HT-29 (cell line): ENCODE data around the gene LDB1. TPM values are rescaled to one million over a fixed set of nuclear protein-coding genes. Genes with fewer than 3 reads are reported as not detected.

Source experiments
- DNase-seq: peaks from one replicate; pipeline ENCODE4 v3.0.0-alpha.2; 2015; ENCODE audit warnings: low spot score
- total RNA-seq: library from RNA; depleted of rRNA; stranded (reverse); fragments of >200 nt; shearing (Covaris generic); gene quantifications from 2 replicates; pipeline ENCODE4 v1.2.3, GENCODE V29; 2014; rRNA removed

Gene LDB1, protein sequence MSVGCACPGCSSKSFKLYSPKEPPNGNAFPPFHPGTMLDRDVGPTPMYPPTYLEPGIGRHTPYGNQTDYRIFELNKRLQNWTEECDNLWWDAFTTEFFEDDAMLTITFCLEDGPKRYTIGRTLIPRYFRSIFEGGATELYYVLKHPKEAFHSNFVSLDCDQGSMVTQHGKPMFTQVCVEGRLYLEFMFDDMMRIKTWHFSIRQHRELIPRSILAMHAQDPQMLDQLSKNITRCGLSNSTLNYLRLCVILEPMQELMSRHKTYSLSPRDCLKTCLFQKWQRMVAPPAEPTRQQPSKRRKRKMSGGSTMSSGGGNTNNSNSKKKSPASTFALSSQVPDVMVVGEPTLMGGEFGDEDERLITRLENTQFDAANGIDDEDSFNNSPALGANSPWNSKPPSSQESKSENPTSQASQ
- 37.4 and 40.3 TPM in 2 replicates for total RNA-seq

DNA sequence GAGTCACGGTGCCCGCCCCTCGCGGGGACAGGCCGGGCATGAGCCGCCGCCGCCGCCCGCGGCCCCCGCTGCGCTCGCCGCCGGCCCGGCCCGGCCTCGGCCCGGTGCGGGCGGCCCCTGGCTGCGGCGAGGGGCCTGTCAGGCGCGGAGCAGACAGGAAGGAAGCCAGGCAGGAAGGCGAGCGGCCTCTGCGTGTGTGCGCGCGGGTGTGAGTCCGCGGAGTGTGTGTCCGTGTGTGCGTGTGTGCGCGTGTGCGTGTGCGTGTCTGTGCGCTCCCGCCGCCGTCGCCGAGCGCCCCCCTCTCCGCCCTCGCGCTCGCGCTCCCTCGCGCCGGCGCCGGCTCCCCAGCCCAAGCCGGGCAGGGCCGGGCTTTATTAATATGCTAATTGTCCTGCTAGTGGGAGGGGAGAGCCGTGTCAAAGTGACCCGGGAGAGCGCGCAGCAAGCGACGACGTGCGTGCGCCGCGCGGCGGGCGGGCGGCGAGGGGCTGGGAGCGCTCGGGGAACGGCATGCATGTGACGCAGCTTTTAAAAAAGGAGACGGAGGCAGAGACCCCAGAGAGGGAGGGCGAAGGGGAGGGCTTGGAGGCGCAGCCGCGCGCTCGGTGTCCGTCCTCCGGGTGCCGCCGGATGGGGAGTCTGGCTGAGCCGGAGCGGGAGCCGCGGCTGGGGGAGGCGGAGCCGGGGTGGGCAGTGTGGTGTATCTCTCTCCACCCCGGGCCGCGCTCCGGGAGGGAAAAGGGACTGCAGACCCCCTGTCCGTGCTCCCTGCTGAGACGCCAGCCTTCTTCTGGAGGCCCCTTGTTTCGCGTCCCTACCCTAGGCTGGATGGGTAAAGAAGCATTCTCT, at the start of gene LDB1:
Gene LDB1 (minus strand): TSS at position 227 of the 849 bp plus-strand sequence. CDS start 258 bp downstream, outside the sequence.
- peak; percentile 73 for DNase-seq

DNA sequence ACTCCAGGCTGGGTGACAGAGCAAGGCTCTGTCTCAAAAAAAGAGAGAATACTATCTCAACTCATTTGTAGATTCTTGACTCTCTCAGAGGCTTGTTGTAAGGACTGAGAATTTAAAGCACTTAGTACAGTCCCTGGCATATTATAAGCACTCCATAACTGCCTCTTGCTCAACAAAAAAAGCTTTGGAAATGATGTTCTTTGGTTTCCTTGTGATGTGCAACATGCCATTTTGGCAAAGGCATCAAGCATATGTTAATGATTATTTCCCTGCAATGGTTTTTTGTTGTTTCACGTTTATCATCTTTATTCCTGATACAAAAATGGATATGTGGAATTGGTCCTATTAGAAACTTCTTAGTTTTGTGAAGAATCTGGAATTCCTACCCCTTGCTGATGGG, 47.7 kb upstream of the LDB1 start:
- DNase-seq = no peak

DNA sequence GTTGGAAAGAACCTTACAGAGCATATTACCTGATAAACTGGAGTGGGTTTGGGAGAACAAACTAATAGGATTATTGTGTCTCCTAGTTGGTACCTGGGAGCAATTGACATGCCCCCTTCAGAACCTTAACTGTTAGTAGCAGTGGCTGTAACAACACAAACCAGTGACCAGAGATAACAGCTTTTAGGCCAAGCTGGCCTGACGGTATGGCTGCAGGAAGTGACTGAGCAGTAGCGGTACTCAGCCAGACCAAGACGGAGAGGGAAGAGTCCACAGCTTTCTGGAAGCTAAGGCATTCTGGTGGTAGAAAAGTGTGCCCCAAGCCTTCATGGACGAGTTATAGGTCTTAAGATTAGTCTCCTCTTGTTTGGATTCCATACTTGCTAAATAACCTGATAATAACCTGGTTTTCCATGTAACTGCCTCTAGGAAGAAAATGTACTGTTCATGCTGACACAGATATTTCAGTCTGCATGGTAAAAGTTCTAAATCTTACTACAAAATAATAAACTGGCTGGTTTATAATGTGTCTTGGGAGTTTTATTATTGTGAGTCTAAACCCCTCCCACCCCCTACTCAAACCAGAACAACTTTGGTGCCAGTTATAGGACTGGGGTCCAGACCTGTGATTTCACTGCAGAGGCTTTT, 43.3 kb upstream of the LDB1 start:
- no peak for DNase-seq

GRCh38 chr10:102159831-102160230, 39.7 kb upstream of the LDB1 start:
- DNase-seq = no peak

- no peak for DNase-seq
Observed at GRCh38 chr10:102159051-102159597, 39.0 kb upstream of the LDB1 start.

DNA sequence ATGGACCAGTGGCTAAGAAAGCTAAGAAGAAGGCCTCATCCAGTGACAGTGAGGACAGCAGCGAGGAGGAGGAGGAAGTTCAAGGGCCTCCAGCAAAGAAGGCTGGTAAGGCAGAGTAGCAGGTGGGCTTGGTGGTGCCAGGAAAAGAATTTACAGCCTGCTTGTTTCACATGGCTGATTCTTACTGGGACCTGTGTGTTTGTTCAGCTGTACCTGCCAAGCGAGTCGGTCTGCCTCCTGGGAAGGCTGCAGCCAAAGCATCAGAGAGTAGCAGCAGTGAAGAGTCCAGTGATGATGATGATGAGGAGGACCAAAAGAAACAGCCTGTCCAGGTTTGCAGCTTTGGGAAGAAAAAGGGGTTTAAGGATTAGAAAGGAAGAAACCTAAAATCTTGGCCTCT, 37.1 kb upstream of the LDB1 start:
- DNase-seq = no peak

DNA sequence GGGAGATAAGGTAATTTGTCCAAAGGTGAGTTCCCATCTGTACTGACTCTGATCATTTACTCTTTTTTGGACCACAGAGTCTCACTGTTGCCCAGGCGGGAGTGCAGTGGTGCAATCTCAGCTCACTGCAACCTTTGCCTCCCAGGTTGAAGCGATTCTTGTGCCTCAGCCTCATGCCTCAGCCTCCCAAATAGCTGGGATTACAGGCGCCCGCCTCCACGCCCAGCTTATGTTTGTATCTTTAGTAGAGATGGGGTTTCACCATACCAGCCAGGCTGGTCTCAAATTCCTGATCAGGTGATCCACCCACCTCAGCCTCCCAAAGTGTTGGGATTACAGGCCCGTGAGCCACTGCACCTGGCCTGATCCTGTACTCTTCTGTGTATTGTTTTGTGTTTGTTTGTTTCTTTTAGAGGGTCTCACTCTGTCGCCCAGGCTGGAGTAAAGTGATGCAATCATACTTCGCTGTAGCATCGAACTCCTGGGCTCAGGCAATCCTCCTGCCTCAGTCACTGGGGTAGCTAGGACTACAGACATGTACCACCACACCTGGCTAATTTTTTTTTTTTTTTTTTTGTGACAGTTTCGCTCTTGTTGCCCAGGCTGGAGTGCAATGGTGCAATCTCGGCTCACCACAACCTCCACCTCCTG, 34.4 kb upstream of the LDB1 start:
- no peak for DNase-seq

- peak; percentile 42 for DNase-seq
Observed at GRCh38 chr10:102153093-102153620, 33.0 kb upstream of the LDB1 start.

DNA sequence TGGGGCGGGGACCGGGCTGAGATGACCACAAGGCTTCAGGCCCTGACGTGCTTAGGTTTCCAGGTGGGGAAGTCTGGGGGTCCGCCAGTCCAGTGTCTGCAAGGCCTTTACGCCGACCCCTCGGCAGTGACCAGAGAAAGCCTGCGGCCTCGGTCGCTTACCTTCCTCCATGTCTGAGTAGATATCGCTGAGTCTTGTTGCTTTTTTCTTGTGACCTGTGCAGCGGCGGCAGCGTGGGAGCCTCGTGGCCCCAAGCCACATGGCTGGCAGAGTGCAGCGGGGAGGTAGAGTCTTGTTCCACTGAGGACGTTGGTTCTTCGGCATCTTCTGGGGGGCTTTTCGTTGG, 32.4 kb upstream of the LDB1 start:
- DNase-seq = no peak

DNA sequence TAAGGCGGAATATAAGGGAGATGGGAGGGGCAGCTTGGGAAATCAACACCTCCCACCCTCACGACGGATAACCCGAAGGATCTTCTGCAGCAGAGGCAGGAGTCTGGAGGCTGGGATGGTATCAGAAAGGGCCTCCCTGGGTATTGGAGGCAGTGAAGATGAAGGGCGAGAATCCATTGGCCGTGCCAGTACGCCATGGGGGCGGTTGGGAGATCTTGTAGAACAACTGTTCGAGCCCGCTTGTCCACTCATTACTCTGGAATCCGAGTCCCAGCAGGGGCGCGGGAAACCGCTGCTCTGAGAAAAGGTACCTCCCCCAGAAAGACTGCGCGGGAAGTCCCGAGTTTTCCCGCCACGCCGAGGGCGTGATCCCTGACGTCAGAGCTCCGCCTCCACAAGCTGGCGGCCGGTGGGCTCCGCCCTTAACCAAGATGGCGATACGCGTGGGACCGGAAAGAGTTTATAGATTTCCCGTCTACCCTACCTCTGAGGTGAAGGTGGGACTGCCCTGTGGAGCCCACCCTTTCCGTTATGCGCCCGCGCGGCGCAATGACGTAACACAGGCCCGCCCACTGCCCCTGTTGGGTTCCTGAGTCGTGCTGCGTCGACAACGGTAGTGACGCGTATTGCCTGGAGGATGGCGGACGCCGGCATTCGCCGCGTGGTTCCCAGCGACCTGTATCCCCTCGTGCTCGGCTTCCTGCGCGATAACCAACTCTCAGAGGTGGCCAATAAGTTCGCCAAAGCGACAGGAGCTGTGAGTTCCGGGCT, 31.8 kb upstream of the LDB1 start, which contains the start of gene NOLC1:
Gene NOLC1 (plus strand): TSS at position 616 of the 771 bp plus-strand sequence. CDS start 22 bp downstream, at position 638.
- DNase-seq = peak; percentile 98

GRCh38 chr10:102150970-102151773, 31.0 kb upstream of the LDB1 start:
- no peak for DNase-seq

DNA sequence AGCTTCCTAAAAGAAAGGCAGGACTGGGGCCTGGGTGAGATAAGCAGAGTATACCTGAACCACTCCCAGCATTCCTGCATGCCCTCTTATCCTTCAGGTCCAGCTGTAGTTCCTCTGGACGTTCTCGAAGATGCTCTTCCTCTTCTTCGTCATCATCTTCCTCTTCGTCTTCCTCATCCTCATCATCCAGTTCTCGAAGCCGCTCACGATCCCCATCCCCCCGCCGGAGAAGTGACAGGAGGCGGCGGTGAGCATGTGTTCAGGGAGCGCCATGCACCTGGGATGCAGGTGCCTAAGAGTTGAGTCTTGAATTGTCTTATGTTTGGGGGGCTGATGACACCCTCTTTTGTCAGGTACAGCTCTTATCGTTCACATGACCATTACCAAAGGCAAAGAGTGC, 28.1 kb upstream of the LDB1 start:
- no peak for DNase-seq

DNA sequence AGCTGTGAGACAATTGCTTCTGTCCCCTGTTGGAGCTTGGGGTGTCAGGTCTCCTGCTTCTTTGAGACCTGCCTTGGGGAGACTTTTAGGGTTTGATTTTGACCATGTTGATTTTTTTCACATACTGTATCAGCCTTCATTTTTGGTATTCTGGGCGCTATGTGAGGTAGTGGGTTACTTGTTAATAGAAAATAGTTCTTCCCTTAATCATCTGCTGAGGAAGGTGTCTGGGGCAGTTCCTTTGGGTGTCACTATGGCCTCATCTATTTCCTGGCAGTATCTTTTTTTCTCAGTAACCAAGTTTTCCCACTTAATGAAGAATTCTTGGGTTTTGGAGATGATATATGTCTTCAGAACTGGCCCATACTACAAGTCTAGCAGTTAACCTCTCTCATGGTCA, 27.4 kb upstream of the LDB1 start:
- no peak for DNase-seq

DNA sequence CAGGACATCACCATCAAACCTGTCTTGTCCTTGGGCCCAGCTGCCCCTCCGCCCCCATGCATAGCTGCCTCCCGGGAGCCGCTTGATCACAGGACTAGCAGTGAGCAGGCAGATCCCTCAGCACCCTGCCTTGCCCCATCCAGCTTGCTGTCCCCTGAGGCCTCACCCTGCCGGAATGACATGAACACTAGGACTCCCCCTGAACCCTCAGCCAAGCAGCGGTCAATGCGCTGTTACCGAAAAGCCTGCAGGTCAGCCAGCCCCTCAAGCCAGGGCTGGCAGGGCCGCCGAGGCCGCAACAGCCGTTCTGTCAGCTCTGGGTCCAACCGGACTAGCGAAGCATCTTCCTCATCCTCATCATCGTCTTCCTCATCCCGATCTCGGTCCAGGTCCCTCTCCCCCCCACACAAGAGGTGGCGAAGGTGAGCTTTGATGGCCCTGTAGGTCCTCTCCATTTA, 26.8 kb upstream of the LDB1 start:
- no peak for DNase-seq

DNA sequence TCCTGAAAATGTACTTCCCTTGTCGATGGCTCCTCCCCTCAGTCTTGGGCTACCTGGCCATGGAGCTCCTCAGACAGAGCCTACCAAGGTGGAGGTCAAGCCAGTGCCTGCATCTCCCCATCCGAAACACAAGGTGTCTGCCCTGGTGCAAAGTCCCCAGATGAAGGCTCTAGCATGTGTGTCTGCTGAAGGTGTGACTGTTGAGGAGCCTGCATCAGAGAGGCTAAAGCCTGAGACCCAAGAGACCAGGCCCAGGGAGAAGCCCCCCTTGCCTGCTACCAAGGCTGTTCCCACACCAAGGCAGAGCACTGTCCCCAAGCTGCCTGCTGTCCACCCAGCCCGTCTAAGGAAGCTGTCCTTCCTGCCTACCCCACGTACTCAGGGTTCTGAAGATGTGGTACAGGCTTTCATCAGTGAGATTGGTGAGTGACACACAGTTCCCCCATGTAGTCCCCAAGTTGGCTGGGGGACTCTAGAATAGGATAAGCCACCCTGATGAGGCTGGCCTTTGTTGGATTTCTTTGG, 21.5 kb upstream of the LDB1 start:
- no peak for DNase-seq

- DNase-seq = no peak
Observed at GRCh38 chr10:102140913-102141540, 20.9 kb upstream of the LDB1 start.

DNA sequence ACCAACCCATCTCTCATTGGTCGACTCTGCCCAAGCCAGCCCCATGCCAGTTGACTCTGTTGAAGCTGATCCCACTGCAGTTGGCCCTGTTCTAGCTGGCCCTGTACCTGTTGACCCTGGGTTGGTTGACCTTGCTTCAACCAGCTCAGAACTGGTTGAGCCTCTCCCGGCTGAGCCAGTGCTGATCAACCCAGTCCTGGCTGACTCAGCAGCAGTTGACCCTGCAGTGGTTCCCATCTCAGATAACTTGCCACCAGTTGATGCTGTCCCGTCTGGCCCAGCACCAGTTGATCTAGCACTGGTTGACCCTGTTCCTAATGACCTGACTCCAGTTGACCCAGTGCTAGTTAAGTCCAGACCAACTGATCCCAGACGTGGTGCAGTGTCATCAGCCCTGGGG, 20.1 kb upstream of the LDB1 start:
- DNase-seq = no peak

DNA sequence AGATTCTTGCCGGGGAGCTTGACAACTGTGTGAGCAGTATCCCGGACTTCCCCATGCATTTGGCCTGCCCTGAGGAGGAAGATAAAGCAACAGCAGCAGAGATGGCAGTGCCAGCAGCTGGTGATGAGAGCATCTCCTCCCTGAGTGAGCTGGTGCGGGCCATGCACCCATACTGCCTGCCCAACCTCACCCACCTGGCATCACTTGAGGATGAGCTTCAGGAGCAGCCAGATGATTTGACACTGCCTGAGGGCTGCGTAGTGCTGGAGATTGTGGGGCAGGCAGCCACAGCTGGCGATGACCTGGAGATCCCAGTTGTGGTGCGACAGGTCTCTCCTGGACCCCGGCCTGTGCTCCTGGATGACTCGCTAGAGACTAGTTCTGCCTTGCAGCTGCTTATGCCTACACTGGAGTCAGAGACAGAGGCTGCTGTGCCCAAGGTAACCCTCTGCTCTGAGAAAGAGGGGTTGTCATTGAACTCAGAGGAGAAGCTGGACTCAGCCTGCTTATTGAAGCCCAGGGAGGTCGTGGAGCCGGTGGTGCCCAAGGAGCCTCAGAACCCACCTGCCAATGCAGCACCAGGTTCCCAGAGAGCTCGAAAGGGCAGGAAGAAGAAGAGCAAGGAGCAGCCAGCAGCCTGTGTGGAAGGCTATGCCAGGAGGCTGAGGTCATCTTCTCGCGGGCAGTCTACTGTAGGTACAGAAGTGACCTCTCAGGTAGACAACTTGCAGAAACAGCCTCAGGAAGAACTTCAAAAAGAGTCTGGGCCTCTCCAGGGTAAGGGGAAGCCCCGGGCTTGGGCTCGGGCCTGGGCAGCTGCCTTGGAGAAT, 19.3 kb upstream of the LDB1 start:
- no peak for DNase-seq
